Measurements from ENCODE around the gene PPM1K. TPM values are rescaled to one million over a fixed set of nuclear protein-coding genes. Genes with fewer than 3 reads are reported as not detected.

Gene PPM1K
- polyA plus RNA-seq, 1 donor (not counting 4 experiments of a cell fraction or from before 2014, with no cell fraction given), result 9.8 TPM

DNA sequence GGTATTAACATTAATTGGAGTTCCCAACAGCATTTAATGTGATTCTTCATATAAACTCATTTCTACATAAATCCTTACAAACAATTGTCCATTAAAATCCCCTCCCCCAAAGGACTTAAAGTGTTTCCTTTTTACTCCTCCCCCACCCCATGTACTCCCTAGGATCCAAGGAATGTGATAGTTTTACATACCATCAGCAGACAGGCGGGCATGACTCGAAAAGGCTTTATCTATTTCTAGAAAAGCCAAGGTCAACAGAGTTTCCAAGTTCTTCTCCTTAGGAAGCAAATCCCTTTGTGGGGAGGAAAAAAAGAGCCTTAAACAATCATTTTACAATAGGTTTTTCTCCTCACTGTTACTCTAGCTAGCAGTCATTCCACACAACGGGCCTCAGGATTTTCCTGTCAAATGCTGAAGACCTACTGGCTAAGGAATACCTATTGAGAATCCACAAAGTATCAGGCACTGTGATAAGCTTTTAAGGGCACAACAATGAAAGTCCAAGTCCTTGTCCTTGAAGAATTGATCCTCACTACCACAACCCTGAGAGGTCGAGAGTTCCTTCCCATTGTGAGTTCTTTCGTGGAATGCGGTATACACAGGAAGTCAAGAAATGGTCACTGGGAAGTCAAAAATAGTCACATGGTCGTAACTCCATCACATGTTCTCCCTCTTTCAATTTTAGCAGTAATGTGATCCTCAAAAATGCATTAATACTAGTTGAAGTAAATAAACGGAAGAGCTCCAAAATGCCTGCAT is 7.2 kb downstream of the PPM1K start:
- H3K4me1 ChIP-seq (ENCODE audit: control insufficient read depth, extremely low read depth, insufficient read depth, low read length), result no peaks in the 10 kb centered on the region
- no peak overlapping the region for H3K9ac ChIP-seq (ENCODE audit: control insufficient read depth, extremely low read depth, insufficient read depth, low read length)
- FAIRE-seq (no peak), DNase-seq (ENCODE audit: low read depth, low spot score) (no peak)
- no peak overlapping the region for H3K4me2 ChIP-seq (ENCODE audit: control insufficient read depth, extremely low read depth, insufficient read depth, low read depth, low read length)
- TF ChIP-seq EZH2 (IDR thresholded peaks at IDR 0.05; ENCODE audit: low read length), result no peak
- TF ChIP-seq, protein P1, sequence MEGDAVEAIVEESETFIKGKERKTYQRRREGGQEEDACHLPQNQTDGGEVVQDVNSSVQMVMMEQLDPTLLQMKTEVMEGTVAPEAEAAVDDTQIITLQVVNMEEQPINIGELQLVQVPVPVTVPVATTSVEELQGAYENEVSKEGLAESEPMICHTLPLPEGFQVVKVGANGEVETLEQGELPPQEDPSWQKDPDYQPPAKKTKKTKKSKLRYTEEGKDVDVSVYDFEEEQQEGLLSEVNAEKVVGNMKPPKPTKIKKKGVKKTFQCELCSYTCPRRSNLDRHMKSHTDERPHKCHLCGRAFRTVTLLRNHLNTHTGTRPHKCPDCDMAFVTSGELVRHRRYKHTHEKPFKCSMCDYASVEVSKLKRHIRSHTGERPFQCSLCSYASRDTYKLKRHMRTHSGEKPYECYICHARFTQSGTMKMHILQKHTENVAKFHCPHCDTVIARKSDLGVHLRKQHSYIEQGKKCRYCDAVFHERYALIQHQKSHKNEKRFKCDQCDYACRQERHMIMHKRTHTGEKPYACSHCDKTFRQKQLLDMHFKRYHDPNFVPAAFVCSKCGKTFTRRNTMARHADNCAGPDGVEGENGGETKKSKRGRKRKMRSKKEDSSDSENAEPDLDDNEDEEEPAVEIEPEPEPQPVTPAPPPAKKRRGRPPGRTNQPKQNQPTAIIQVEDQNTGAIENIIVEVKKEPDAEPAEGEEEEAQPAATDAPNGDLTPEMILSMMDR (optimal IDR thresholded peaks at IDR 0.05 in 1 of 3, IDR thresholded peaks at IDR 0.05 in 1 of 3, conservative IDR thresholded peaks at IDR 0.05 in 1 of 3; ENCODE audit: extremely low read depth in 1 of 3, insufficient read depth in 2 of 3, low read length in 3 of 3), result no peak
- H3K27me3 ChIP-seq (ENCODE audit: control insufficient read depth, extremely low read depth, insufficient read depth, low read length), result no peaks in the 10 kb centered on the region
- peaks cover 6% of the 10 kb centered on the region for H3K79me2 ChIP-seq (ENCODE audit: control insufficient read depth, insufficient read depth, low read length)
- H3K9me1 ChIP-seq (ENCODE audit: control insufficient read depth, extremely low read depth, insufficient read depth, low read length), result no peaks in the 10 kb centered on the region
- no peak overlapping the region for H2AFZ ChIP-seq (ENCODE audit: control insufficient read depth, low read length)
- no peaks in the 10 kb centered on the region for H3K36me3 ChIP-seq (ENCODE audit: control insufficient read depth in 2 of 2, extremely low read depth in 1 of 2, insufficient read depth in 2 of 2, low read length in 2 of 2)
- no peaks in the 10 kb centered on the region for H4K20me1 ChIP-seq (ENCODE audit: control insufficient read depth, extremely low read depth, insufficient read depth, low read length)
- H3K9me3 ChIP-seq (ENCODE audit: control insufficient read depth, low read depth, low read length), result no peaks in the 10 kb centered on the region
- no peak overlapping the region for H3K4me3 ChIP-seq (ENCODE audit: control insufficient read depth in 2 of 3, extremely low read depth in 1 of 3, insufficient read depth in 2 of 3, low read depth in 1 of 3, low read length in 3 of 3)
- H3K27ac ChIP-seq (ENCODE audit: control insufficient read depth, insufficient read depth, low read length), result no peak overlapping the region
- dilution Hi-C loops (cut with MboI; ENCODE audit: extremely low pct_ligation_motif_present, low sequenced_read_pairs), result no loop called here

DNA sequence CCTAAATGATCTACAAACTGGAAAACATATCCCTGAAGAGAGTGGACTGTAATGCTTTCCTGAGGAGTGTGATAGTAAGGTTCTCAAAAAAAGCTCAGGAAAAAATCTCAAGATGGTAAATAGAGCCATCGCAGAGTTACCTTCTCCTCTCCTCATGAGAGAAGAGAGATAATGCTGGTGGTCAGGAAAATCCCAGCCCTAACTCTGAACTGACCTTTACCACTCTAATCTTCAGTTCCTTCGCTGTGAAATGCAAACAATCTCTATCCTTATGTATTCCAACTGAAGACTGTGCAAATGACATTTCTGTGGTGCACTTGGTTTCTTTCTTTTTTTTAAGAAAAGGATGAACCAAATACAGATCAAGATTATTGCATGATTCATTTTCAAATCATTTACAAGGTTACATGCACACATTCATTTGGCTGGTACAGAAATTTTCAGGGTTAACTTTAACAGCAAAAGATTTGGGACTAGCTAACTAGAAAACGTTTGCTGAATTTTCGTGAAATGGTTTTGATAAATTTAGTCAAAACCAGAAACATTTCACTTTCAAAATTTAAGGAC is 8.3 kb downstream of the PPM1K start:
- Histone ChIP-seq H3K79me2 (ENCODE audit: control insufficient read depth, insufficient read depth, low read length) (no peaks in the 10 kb centered on the region), H2AFZ (ENCODE audit: control insufficient read depth, low read length) (no peak overlapping the region), H3K4me2 (ENCODE audit: control insufficient read depth, extremely low read depth, insufficient read depth, low read depth, low read length) (no peak overlapping the region), H3K4me1 (ENCODE audit: control insufficient read depth, extremely low read depth, insufficient read depth, low read length) (no peaks in the 10 kb centered on the region), H3K36me3 (ENCODE audit: control insufficient read depth in 2 of 2, extremely low read depth in 1 of 2, insufficient read depth in 2 of 2, low read length in 2 of 2) (no peaks in the 10 kb centered on the region), H3K9me3 (ENCODE audit: control insufficient read depth, low read depth, low read length) (no peaks in the 10 kb centered on the region), H3K9me1 (ENCODE audit: control insufficient read depth, extremely low read depth, insufficient read depth, low read length) (no peaks in the 10 kb centered on the region), H4K20me1 (ENCODE audit: control insufficient read depth, extremely low read depth, insufficient read depth, low read length) (no peaks in the 10 kb centered on the region), H3K9ac (ENCODE audit: control insufficient read depth, extremely low read depth, insufficient read depth, low read length) (no peak overlapping the region), H3K4me3 (ENCODE audit: control insufficient read depth in 2 of 3, extremely low read depth in 1 of 3, insufficient read depth in 2 of 3, low read depth in 1 of 3, low read length in 3 of 3) (no peak overlapping the region), H3K27me3 (ENCODE audit: control insufficient read depth, extremely low read depth, insufficient read depth, low read length) (no peaks in the 10 kb centered on the region), H3K27ac (ENCODE audit: control insufficient read depth, insufficient read depth, low read length) (no peak overlapping the region)
- FAIRE-seq, result peak; percentile 60
- DNase-seq (ENCODE audit: low read depth, low spot score), result no peak
- dilution Hi-C loops (cut with MboI; ENCODE audit: extremely low pct_ligation_motif_present, low sequenced_read_pairs), result no loop called here
- TF ChIP-seq, protein P1 (optimal IDR thresholded peaks at IDR 0.05 in 1 of 3, IDR thresholded peaks at IDR 0.05 in 1 of 3, conservative IDR thresholded peaks at IDR 0.05 in 1 of 3; ENCODE audit: extremely low read depth in 1 of 3, insufficient read depth in 2 of 3, low read length in 3 of 3), result no peak
- TF ChIP-seq EZH2 (IDR thresholded peaks at IDR 0.05; ENCODE audit: low read length), result no peak

All from keratinocyte (primary cell).